SK-N-DZ (cell line): ENCODE measurements around the gene SYVN1.
"Not testable (repeated sequence)": the region's sequence is repeated elsewhere in the genome, so short reads cannot be mapped to it uniquely, and the experiment has no call there.

ENCODE experiments used
- DNase-seq: peaks from one replicate; pipeline ENCODE4 v3.0.0-alpha.2; 2015; ENCODE audit warnings: low spot score

SYVN1 gene

DNA sequence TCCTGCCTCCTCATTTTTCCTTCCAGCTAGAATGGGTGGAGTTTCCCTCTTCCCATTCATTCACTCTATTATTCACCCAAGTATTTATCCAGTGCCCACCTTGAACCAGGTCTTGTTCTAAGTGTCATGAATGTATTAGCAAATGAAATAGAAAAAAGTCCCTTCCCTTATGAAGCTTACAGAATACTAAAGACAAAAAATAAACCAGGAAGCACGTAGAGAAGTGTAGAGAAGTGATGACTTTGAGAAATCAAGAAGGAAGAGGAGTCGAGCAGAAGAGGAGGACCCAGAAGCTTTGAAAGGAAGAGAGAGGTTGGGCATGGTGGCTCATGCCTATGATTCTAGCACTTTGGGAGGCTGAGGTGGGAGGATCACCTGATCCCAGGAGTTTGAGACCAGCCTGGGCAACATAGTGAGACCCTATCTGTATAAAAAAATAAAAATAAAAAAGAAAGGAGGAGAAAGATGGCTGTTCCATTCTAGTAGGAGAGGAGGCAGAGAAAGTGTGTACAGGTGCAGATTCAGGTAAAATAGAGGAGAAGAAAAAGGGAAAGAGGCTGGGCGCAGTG is 17.1 kb upstream of the SYVN1 start:
- DNase-seq, result no peak

DNA sequence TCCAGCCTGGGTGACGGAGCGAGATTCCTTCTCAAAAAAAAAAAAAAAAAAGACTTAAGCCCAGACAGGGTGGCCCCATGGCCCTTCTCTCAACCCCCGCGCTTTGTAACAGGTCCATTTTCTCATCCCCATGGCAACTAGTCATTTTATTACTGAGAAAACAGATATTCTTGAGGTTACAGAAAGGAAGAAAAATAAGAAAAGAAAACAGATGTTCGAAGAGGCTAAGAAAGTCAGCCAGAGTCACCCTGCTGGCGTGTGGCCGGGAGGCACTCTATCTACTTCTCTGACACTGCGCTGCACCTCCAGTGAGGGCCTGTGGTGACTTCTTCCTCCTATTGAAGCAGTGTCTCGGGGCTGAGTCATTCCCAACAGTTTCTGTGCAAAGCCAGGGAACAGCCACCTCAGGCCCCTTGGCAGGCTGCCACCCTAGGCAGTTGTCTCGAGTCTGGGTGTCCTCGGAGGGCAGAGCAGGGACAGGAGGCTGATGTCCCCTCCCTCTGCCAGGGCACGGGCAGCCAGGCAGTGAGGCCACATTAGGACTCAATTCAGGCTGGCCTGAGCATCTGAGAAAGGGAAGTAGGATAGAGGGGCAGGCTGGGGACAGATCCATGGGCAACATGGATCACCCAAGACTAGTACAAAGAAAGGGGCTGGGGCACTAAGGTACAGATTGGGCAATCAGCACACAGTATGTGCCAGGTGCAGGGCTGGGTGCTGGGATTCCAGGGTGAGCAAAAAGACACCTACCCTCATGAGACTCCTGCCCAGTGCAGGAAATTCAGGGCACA is 16.4 kb upstream of the SYVN1 start:
- DNase-seq, result no peak

DNA sequence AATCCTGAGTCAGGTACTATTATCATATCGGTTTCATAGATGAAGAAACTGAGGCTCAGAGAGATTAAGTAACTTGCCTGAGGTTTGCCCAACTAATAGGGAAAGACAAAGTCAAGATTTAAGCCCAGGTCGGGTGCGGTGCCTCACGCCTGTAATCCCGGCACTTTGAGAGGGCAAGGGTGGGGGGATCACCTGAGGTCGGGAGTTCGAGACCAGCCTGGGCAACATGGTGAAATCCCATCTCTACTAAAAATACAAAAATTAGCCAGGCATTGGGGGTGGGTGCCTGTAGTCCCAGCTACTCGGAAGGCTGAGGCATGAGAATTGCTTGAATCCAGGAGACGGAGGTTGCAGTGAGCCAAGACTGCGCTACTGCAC is 15.8 kb upstream of the SYVN1 start:
- not testable (repeated sequence) for DNase-seq

DNA sequence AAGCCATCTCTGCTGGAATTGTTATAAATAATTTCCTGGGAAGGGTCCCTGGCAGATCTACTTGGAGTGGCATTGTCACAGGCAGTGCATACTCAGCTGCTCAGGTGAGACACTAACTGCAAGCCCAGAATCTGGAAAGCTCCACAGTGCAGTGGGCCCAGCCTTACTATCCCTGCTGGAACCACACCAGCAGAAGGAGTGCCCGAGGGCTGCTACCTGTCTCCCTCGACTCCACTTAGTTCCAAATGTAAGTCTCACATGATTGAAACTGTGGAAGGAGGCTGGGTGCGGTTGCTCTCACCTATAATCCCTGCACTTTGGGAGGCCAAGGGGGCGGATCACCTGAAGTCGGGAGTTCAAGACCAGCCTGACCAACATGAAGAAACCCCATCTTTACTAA is 14.3 kb upstream of the SYVN1 start:
- DNase-seq, result no peak

DNA sequence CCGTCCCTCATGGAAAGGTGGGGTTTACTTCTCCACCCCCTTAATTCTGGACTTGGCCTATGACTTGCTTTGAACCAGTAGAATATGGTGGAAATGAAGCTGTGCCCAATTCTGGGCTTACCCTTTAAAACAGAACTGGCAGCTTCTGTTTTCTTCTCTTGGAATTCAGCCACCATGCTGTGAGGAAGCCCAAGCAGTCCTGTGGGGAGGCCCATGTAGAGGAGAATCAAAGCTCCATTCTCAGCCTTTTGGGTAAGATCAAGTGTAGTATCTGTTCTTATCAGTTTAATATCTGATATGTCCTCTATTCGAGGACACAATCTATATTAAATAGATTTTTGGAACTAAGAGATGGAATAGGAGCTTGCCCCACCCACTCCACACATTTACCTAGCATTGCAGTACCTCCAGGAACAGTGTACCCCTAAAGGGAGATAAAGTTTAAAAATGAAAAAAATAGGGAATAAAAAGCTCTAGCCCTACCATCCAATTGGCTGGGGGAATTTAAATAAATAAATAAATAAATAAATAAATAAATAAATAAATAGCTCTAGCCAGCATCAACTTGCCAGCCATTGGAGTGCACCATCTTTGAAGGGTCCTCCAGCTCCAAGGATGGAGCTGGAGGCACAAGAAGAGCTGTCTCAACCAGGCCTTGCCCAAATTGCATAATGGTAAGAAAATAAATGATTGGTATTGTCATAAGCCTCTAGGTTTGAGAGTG is 13.2 kb upstream of the SYVN1 start:
- DNase-seq, result no peak

DNA sequence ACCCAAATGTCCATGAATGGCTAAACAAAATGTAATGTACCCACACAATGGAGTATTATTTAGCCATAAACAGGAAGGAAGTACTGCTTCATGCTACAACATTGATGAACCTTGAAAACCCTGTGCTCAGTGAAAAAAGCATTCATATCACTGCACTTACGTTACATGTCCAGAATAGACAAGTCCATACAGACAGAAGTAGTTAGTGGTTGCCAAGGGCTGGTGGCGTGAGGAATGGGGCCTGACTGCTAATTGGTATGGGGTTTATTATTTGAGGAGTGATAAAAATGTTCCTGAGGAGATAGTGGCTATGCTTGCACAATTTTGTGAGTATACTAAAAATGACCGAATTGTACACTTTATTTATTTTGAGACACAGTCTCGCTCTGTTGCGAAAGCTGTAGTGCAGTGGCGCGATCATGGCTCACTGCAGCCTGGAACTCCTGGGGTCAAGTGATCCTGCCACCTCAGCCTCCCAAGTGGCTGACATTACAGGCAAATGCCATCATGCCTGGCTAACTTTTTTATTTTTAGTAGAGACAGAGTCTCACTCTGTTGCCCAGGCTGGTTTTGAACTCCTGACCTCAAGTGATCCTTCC is 7.7 kb upstream of the SYVN1 start:
- DNase-seq, result no peak

DNA sequence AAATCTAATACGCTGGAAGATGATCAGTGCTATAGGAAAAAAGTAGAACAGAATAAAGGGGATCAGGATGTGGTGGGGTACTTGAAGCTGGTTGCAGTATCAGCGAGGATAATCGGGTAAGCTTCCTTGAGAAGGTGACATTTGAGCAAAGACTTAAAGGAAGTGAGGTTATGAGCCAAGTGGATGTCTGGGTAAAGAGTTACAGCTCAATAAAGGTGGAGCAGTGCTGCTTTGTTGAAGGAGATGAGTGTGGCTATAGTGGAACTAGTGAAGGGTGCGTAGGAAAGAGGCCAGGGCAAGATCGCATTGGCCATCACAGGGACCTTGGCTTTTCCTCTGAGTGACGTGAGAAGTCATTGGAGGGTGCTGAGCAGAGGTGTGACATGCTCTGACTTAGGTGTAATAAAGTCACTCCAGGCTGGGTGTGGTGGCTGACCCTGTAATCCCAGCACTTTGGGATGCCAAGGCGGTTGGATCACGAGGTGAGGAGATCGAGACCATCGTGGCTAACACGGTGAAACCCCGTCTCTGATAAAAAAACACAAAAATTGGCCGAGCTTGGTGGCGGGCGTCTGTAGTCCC is 2.3 kb upstream of the SYVN1 start:
- DNase-seq, result no peak

DNA sequence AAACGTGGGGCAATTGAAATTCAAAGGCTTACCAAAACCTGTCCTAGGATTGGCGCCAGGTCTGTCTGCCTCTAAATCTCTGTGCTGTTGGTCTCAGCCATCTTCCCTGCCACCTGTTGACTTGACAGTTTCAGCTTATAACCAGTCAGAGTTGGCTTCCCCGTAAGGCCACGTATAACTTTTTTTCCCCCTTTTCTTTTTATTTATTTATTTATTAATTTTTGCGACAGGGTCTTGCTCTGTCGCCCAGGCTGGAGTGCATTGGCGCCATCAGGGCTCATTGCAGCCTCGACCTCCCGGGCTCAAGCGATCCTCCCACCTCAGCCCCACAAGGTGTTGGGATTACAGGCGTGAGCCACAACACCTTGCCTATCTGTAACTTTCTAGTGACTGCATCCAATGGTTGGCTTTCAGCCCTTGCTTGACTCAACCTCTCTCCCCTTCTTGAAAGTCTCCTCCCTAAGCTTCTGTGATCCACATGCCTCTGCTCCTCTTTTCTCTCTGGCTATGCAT is 1.4 kb upstream of the SYVN1 start:
- no peak for DNase-seq

DNA sequence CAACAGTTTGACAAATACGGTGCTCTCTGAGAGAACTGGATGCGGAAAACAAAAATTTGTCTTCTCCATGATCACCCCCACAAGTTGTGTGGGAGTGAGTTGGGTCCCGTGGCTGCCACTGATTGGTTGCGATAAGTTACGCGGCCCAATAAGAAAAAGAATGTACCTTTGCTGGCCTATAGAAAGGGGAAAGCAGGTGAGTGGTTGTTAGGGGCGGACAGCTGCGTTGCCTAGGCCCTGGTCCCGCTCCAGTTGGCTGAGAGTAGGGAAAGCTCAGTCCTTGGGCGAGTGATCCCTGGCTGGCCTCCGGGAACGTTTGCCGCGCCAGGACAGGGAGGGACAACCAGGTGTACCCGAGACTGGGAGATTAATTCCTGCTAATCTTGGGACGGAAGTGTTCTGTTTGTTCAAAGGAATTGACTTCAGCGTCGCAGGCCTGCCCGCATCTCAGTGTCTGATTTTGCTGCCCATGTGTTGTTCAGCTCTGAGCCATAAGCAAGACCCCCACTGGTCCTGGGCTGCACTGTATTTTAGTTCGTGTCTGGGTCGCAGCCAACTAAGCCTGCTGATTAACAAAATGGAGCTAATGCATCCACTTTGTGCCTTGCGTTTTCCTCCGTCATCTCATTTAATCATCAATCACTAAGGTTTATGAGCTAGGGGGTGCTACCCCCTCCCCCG is 773 bp upstream of the SYVN1 start:
- peak; percentile 97 for DNase-seq

DNA sequence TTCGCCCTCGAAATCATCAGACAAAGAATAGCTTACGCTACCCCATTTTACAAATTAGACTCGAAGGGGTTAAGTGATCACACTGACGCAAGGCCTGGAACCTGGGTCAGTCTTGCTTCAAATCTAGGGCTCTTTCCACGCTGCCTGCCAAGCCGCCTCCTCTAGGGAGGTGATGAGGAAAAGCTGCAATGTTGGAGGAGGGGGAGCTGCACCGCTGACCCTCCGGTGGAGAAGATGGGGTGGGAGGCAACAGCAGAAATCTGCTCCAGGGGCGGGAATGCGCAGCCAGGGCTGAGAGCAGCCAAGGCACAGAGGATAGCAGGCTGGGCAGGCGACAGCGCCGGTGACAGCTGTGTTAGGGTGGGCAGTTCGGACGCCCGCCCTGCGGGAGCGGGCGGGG is 595 bp downstream of the SYVN1 start:
- DNase-seq, result no peak

DNA sequence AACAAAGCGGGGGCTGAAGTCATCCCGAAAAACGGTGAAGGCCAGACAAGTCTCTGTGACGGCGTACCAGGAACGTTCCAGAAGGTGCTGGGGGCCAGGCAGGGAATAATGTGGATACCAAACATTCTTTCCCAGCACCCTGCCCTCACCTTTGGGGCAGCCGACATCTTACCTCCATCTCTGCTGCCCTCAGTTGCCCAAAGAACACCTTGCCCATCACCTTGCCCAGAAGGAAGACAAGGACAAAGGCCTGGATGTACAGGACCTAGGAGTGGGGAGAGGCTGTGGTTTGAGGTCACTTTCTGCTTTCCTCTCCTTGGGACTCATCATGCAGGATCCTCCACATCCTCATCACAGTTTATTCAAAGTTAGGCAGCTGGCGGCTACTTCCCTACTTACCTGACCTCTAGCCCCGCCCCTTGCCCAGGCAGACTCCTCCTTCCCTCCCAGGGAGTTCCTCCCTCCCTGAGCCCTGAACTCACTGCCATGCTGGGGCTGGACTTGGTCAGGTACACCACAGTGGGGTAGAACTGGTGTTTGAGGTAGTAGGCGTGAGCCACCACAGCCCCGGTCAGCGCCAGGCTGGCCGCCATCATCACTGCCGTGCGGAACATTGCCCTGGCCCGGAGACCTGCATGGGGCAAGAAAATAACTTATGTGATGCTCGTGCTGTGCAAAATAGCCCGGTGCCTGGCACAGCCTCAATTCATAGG is 1.2 kb downstream of the SYVN1 start:
- no peak for DNase-seq

DNA sequence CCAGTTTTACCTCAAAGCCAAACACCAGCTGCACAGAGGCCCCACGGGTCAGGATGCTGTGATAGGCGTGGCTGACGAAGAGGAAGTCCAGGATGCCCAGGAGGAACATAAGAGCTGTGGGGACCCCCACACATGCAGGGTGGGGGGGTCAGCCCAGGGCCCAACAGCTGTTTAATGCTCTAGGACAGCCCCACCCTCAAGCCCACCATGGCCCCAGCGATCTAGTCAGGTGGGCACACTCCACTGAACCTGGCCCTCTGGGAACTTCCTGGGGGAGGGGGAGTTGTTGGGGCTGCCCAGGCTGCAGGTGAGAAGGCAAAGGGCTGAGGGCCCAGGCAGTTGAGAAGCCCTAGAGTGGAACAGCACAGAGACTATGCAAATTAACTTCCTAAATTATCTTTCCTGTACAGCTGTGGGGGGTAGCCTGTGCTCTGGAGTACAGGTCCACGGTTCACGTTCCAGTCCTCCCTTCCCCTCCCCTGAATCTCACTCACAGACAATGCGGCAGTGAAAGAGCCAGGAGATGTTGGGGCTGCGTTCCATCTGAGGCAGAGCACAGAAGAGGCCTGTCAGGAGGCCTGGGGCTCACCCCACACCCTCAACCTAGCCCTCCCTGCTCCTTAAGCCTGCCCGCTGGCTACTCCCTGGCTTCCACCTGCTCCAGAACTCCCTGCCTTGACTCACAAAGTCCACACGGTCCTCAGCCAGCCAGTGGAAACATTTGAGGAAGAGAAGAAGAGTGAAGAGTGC is 1.9 kb downstream of the SYVN1 start:
- no peak for DNase-seq

DNA sequence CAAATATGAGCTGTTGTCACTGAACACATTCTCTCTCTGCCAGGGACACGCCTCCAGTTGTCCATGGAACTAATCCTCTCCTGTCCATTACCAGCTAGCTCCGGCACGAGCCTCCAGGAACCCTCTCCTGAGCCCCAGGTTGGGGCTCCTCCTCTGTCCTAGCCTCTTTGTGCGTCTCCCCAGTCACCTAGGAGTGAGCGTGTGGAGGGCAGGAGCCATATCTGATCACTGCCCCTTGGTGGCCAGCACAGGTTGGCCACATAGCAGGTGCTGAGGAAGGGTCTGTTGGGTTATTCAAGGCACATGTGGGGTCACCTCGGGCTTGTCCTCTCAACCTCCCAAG is 2.5 kb downstream of the SYVN1 start:
- DNase-seq, result no peak

DNA sequence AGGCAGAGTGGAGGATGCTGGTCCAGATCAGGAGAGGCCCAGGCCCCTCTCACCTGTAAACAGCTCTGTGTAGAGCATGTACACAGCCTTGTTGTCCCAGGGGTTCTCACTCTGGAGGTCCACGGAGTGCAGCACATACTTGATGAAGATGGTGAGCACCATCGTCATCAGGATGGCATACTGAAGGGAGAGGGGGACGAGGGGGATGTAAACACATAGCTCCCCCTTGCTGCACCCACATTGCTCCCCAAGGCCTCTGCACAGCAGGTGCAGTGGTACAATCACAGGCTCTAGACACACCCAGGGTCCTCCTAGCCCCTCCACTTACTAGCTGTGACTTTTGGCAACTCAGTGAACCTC is 2.9 kb downstream of the SYVN1 start:
- DNase-seq, result no peak

DNA sequence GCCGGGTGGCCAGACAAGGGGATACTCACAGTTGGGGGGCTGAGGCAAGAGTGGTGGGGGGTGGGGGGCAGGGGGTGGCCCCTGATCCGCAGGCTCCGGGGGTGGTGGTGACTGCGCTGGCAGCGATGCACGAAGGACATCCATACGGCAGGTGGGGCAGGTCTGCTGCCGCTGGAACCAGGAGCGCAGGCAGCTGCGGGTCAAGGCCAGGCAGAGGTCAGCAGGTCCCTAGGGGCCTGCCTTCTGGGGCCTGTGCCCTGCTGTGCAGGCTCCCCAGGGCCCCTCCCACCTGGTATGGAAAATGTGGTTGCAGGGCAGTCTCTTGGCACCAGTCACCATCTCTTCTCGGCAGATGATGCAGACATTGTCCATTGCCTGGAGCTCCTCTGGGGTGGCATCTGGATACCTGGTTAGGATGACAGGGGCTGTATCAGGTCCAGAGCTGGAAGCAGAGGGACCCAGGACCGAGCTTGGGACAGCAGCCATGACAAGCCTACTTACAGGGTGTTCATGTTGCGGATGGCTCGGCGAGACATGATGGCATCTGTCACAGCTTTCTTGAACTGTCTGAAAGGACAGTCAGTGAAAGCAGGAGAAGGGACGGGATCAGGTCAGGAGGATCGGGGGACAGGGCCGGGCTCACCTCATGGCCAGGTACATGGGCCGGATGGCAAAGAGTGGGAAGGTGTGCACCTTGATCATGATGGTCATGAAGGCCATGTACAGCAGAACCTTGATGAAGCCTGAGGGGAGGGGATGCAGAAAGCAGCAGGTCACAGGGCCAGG is 3.5 kb downstream of the SYVN1 start:
- DNase-seq, result no peak

DNA sequence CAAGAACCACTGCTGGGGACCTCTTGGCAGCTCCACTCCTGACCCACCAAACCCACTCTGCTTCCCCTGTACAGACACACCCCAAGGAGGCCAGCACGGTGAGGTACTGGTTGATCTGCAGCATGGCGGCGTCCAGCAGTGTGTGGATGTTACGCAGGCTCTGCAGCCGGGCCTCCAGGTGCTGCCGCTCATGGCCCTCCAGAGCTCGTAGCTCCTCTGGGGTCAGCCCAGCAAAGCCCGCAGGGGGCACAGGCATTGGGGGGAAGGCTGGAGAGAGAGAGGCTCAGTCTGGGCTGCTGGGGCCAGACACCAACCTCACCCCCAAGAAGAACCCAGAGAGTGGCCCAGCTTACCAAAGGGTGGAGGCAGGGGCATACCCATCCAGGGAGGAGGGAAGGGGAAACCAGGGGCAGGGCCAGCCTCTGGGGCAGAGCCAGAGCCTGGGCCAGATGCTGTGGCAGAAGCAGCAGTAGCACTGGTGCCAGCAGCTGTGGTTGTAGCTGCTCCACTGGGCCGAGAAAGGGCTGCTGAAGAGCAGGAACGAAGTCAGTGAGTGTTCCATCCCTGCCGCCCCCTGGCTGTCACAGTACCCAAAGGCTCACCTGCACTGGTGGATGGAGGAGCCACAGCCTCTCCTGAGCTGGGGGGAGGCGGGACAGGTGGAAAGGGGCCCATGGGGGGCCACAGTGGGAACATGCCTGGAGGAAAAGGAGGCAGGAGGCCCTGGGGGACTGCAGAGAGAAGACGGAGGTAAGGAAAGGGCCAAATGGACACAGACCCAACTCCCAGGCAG is 4.5 kb downstream of the SYVN1 start:
- no peak for DNase-seq

DNA sequence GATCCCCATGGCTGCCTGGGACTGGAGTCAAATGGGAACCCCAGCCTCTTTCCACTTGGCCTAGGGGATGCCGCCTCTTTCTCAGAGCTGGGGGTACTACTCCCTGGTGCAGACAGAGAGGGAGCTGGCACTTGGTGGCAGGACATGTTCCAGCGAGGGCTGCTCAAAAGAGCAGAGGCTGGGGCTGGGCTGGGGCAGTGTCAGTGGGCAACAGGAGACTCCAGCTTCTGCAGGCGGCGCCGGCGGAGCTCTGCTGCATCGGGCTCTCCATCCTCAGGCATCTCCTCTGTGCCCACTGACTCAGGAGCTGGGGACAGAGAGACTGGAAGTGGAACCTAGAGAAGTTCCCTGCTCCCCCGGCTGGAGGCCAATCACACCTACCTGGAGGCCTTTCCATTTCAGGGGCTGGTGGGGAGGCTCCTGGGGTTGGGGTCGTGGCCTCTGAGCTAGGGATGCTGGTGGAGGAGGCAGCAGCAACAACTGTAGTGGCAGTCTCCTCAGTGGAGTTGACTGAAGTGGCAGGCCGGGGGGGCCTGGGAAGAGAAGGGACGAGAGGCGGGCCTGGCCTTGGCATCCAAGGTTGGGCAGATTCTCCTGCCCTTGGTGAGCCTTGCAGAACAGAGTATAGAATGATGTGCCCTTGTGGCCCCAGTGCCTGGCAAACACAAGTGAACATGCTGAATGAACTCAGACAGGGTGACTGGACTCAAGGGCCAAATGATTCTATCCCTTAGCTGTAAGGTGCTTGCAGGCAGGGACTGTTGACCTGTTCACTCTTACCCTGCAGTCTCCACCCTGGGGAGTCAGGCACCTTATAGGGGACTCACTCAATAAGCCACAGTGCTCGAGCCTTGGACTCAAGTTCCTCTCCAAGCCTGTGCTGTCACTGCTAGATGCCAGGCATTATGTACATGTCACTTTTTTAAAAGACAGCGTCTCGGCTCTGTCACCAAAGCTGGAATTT is 5.9 kb downstream of the SYVN1 start:
- no peak for DNase-seq
